Activated effector memory CD4-positive, alpha-beta T cell treated with Interleukin-2 at 50 U/mL for 16 hours (primary cell): ENCODE measurements around the gene ATP2B2.

Experiments used
- DNase-seq: peaks from one replicate; pipeline ENCODE4 v3.0.0-alpha.2; 2020

The ATP2B2 gene

DNA sequence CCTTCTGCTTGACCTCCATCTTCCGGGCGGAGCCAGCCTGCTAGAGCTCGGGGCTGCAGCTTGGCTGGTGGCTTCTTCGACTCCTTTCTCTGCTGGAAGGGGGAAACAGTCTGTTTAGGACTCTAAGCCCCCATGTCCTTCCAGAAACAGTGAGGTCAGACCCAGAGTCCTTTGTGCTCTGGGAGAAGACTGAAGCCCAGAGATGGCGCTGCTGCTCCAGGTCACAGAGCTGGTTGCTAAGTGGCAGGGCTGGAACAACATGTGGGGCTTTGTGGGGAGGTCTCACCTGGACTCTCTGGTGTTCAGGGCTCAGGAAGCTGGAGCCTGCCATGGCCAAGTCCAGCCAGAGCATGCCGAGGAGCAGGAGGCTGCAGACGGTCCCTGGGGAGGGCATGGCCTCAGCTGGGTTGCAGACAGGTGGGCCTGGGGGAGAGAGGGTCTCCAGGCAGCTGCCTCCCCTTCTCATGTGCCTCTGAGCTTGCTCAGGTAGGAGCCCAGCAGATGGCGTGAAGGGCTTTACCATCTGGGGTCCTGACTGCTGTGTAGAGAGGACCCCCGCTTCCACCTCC lies 215.5 kb downstream of the ATP2B2 start:
- DNase-seq, result no peak

DNA sequence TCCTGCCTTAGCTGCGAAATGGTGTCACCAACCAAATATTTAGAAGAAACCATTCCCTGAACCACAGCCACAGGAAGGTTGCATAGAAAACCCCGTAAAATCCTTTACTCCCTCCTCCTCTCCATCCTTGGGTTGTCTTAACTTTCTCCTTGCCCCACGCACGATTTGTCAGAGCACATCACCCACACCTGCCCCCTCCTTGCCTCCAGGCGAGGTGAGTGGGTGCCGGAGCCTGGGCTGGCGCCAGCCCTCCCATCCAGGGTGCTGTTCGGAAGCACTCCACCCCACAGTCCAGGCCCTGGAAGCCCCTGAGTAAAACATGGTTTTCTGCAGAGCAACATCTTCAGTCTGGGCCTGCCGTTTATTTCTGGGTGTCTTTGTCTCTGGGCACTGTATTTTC lies 216.3 kb downstream of the ATP2B2 start:
- DNase-seq, result no peak

GRCh38 chr3:10288575-10288960 lies 216.8 kb downstream of the ATP2B2 start:
- no peak for DNase-seq

GRCh38 chr3:10287936-10288574 lies 217.3 kb downstream of the ATP2B2 start:
- no peak for DNase-seq

- DNase-seq, result no peak
Observed at GRCh38 chr3:10286596-10287295, 218.6 kb downstream of the ATP2B2 start.

GRCh38 chr3:10286133-10286524 lies 219.3 kb downstream of the ATP2B2 start:
- DNase-seq, result no peak

DNA sequence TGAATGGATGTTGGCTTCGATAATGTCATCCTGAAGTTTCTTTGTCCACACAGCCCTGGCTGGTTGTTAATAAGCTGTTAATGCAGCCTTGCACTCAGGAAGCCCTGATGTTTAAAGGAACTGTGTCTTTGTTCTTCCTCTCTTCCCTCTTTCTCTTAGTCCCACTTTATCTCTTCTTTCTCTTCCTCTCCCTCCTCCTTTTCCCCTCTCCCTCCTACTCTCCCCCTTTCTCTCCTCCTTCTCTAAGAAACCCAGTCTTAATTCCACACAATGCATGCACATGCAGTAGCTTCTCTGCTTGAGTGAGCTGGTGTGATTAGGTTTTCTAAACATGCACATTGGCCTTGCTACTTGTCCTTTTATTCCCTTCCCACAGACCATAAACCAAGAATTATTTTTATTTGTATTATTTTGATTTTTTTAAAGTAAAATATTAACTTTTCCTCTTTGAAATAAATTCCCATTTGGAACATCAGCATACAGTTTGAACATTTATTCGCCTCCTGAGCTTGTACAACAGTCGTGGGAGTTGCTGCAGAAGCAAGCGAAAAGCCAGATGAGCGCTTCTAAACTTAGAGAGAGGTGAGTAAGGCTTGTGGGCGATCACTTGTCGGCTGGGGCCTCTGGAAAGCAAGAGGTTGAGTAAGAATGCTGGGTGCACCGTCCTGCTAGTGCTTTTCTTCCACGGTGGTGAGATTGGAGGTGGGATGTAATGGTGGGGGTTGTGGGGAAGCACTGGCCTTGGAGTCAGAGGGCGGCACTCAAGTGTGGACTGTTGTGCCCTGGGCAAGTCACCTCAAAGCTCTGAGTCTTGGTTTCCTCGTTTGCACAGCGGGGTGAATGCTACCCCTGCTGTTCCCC lies 219.9 kb downstream of the ATP2B2 start:
- DNase-seq, result no peak

- DNase-seq, result peak; percentile 19
Observed at GRCh38 chr3:10284496-10284895, 220.9 kb downstream of the ATP2B2 start.

DNA sequence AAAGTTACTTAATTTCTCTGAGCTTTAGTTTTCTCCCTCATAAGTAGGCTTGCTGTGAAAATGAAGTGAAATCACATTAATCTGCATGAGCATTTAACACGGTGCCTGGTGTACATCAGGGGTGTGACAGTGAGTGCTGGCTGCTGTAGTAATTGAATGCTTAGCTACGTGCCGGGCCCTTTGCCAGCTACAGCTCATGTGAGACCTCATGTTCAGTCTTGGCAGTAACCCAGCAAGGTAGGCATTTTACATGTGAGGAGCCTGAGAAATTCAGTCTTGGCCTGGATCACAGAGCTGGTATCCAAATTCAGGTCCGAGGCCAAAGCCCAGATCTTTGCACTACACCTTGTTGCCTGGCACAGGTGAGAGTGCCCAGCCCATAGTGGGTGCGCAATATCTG lies 221.7 kb downstream of the ATP2B2 start:
- no peak for DNase-seq

DNA sequence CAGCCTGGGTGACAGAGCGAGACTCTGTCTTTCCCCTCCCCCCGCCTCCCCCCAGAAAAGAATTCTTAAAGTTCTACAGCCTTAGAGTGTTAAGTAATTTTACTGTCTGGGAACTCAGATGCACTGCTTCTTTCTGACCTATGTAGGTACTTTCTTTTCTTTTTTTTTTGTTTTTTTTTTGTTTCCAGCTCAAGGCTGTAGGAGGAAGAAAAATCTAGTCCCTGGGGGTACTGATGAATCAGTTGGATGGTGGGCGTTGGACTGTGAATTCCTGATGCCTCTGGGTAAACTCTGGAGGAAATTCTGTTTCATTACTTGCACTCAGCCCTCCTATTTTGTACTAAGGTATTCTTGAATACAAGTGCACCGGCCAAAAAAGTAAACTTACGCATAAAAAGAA lies 223.4 kb downstream of the ATP2B2 start:
- no peak for DNase-seq

- no peak for DNase-seq
Observed at GRCh38 chr3:10280571-10280970, 224.8 kb downstream of the ATP2B2 start.

- no peak for DNase-seq
Observed at GRCh38 chr3:10280177-10280529, 225.2 kb downstream of the ATP2B2 start.

DNA sequence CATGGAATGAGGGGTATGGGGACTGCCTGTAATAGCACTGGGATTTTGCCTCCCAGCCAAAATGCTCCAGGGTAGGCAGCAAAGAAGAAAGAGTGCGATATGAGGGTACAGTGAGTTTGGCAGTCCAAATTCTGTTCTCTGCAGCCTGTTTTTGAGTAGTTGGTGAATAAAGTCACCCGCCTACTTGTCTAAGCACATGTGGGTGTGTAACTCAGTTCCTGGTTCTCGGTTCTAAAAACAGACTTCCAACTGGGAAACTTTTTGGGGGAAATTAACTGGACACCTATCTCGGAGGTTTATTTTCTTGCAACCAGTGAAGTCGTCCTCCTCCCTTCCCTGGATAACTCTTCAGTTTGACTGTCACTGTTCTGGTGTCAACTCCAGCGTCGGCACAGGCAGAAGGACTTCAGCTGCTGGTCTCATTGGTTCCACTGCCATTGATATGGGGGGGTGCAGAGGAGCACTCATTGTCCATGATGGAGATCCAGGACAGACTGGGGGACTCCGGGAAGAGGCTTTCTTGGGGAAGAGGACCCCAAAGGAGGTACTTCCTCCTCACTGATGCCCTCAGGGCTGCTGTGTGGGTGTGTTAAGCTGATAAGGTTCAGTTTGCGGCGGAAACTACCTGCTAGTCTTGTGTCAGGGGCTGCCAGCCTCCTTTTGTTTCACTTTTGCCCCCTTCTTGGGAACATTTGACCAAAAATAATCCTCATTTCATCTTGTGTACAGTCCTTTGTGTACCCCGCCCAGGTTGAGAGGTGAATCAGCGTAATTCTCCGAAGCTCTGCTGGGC lies 225.8 kb downstream of the ATP2B2 start:
- no peak for DNase-seq

DNA sequence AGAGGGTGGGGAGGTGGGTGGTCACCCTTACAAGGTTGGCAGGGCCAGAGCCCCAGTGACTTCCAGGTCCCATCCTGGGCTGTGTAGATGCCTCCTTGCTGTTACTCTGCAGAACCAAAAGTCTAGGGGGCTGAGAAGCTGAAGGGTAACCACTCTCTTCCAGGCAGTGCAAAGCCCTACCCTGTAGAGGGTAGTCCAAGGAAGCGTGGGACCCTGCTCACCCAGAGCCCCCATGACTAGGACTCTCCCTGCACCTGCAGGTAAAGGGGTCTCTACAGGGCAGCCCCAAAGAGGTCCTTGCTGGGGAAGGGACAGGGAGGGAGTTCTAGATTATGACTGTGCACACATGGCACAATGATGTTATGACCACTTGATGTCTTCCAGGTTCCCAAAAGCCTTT lies 226.9 kb downstream of the ATP2B2 start:
- DNase-seq, result no peak

- DNase-seq, result no peak
Observed at GRCh38 chr3:10277115-10277625, 228.2 kb downstream of the ATP2B2 start.

GRCh38 chr3:10274601-10275000 lies 230.8 kb downstream of the ATP2B2 start:
- DNase-seq, result no peak
